PC-9 (cell line): Measurements from ENCODE around the gene GPR68.
"Not testable (repeated sequence)": the region's sequence is repeated elsewhere in the genome, so short reads cannot be mapped to it uniquely, and the experiment has no call there.

Experiments used
- EZH2 ChIP-seq: fragments of 200-600 bp; sonication (generic); IDR thresholded peaks from 2 replicates; pipeline ENCODE4 v1.8.0; 2017; ENCODE audit warnings: antibody characterized with exemption, low read depth
- TF ChIP-seq, protein P1 (sequence below): fragments of 200-600 bp; sonication (generic); conservative IDR thresholded peaks from 2 replicates; pipeline ENCODE4 v1.6.1; 2017; ENCODE audit warnings: mixed run types, antibody characterized with exemption, mild to moderate bottlenecking, moderate library complexity

DNA sequence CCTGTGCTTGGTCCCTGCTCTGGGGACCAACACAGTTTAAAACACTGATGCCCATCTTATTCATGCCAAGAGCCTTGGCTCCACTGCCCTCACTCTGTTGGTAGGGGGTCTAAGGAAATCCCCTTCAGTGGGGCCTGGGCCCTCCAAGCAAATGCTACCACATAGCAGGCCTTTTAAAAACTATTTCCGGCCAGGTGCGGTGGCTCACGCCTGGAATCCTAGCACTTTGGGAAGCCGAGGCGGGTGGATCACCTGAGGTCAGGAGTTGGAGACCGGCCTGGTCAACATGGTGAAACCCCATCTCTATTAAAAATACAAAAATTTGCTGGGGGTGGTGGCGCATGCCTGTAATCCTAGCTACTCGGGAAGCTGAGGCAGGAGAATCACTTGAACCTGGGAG lies 1.1 kb upstream of the GPR68 start:
- TF ChIP-seq, protein P1, sequence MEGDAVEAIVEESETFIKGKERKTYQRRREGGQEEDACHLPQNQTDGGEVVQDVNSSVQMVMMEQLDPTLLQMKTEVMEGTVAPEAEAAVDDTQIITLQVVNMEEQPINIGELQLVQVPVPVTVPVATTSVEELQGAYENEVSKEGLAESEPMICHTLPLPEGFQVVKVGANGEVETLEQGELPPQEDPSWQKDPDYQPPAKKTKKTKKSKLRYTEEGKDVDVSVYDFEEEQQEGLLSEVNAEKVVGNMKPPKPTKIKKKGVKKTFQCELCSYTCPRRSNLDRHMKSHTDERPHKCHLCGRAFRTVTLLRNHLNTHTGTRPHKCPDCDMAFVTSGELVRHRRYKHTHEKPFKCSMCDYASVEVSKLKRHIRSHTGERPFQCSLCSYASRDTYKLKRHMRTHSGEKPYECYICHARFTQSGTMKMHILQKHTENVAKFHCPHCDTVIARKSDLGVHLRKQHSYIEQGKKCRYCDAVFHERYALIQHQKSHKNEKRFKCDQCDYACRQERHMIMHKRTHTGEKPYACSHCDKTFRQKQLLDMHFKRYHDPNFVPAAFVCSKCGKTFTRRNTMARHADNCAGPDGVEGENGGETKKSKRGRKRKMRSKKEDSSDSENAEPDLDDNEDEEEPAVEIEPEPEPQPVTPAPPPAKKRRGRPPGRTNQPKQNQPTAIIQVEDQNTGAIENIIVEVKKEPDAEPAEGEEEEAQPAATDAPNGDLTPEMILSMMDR = not testable (repeated sequence)
- TF ChIP-seq EZH2 = not testable (repeated sequence)
